Measurements from ENCODE around the gene TEAD1.

TEAD1 gene

DNA sequence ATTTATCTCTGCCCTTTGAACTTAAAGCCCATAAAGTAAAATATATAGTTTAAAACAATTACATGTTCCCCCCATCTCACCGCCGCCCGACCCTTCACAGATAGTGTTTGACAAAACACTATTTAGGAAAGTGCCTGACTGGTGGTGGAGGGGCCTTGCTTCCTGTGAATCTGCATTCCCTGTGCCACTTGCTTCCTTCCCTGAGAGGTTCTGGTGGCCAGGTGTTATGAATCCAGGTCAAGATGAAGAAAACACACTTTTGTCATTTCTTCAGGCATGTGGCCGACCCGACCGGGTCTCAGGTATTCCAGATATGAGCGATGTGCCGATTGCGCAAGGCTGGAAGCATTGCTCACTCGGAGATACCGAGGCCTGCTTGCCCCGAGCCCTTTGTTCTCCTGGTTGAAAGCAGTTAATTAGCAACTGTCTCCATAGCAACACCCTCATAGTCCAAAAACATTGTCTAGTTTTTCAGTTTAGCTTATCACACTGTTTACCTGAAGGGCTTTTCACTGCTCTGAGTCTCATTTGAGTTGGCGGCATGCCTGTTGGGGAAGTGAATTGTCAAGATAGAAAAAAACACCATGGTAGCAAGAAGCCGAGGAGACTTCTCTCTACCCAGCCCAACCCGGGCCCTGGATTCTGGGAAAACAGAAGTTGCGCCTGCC, 128.3 kb downstream of the TEAD1 start:
- no peak for TF ChIP-seq CTCF (IDR thresholded peaks at IDR 0.05; ENCODE audit: low read depth, low read length)
- DNase-seq (ENCODE audit: low read depth in 2 of 2), result peak; percentile 69 to 81
- H3K4me3 ChIP-seq (replicated peaks in 1 of 2; ENCODE audit: low read depth in 2 of 2, low read length in 2 of 2), result no peak overlapping the region

GRCh38 chr11:12803086-12803826, 129.0 kb downstream of the TEAD1 start:
- peak; percentile 41 for DNase-seq (ENCODE audit: low read depth in 2 of 2)
- no peak for TF ChIP-seq CTCF (IDR thresholded peaks at IDR 0.05; ENCODE audit: low read depth, low read length)
- H3K4me3 ChIP-seq (replicated peaks in 1 of 2; ENCODE audit: low read depth in 2 of 2, low read length in 2 of 2), result no peak overlapping the region

DNA sequence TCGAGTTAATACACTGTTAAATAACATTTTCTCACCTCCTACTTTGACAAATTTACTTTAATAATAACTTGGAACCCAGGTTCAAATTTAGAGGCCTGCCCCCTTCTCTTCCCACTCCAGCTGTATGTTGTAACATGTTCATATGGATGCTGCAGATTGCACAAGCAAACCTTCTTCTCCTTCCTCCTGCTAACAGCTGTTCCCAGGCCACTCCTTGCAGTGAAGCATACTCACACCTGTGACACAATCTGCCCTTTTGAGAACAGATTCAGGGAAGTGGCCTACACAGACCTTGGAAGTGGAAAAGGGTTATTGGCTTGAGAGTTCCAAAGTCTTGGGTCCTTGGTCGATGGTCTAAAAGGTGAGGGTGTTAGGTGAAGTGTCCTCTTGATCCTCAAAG, 131.9 kb downstream of the TEAD1 start:
- no peak overlapping the region for H3K4me3 ChIP-seq (replicated peaks in 1 of 2; ENCODE audit: low read depth in 2 of 2, low read length in 2 of 2)
- DNase-seq (ENCODE audit: low read depth in 2 of 2), result peak in 1 of 2 donors; percentile 68
- TF ChIP-seq CTCF (IDR thresholded peaks at IDR 0.05; ENCODE audit: low read depth, low read length), result no peak

GRCh38 chr11:12807621-12808020, 133.4 kb downstream of the TEAD1 start:
- DNase-seq (ENCODE audit: low read depth in 2 of 2), result no peak
- no peak for TF ChIP-seq CTCF (IDR thresholded peaks at IDR 0.05; ENCODE audit: low read depth, low read length)

GRCh38 chr11:12808519-12808918, 134.3 kb downstream of the TEAD1 start:
- no peak overlapping the region for H3K4me3 ChIP-seq (replicated peaks in 1 of 2; ENCODE audit: low read depth in 2 of 2, low read length in 2 of 2)
- TF ChIP-seq CTCF (IDR thresholded peaks at IDR 0.05; ENCODE audit: low read depth, low read length), result no peak

More at GRCh38 chr11:12807621-12808020, 133.4 kb downstream of the TEAD1 start:
- no peak overlapping the region for H3K4me3 ChIP-seq (replicated peaks in 1 of 2; ENCODE audit: low read depth in 2 of 2, low read length in 2 of 2)

GRCh38 chr11:12809364-12809763, 135.1 kb downstream of the TEAD1 start:
- no peak for DNase-seq (ENCODE audit: low read depth in 2 of 2)
- no peak for TF ChIP-seq CTCF (IDR thresholded peaks at IDR 0.05; ENCODE audit: low read depth, low read length)
- H3K4me3 ChIP-seq (replicated peaks in 1 of 2; ENCODE audit: low read depth in 2 of 2, low read length in 2 of 2), result no peak overlapping the region

More at GRCh38 chr11:12808519-12808918, 134.3 kb downstream of the TEAD1 start:
- DNase-seq (ENCODE audit: low read depth in 2 of 2), result peak; percentile 35 to 75

Measured in cardiac fibroblast (primary cell).